ENCODE data around the gene C2CD5. TPM values are rescaled to one million over a fixed set of nuclear protein-coding genes. Genes with fewer than 3 reads are reported as not detected.

C2CD5 gene, protein sequence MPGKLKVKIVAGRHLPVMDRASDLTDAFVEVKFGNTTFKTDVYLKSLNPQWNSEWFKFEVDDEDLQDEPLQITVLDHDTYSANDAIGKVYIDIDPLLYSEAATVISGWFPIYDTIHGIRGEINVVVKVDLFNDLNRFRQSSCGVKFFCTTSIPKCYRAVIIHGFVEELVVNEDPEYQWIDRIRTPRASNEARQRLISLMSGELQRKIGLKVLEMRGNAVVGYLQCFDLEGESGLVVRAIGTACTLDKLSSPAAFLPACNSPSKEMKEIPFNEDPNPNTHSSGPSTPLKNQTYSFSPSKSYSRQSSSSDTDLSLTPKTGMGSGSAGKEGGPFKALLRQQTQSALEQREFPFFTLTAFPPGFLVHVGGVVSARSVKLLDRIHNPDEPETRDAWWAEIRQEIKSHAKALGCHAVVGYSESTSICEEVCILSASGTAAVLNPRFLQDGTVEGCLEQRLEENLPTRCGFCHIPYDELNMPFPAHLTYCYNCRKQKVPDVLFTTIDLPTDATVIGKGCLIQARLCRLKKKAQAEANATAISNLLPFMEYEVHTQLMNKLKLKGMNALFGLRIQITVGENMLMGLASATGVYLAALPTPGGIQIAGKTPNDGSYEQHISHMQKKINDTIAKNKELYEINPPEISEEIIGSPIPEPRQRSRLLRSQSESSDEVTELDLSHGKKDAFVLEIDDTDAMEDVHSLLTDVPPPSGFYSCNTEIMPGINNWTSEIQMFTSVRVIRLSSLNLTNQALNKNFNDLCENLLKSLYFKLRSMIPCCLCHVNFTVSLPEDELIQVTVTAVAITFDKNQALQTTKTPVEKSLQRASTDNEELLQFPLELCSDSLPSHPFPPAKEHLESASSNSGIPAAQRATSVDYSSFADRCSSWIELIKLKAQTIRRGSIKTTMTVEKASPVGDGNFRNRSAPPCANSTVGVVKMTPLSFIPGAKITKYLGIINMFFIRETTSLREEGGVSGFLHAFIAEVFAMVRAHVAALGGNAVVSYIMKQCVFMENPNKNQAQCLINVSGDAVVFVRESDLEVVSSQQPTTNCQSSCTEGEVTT
- total RNA-seq: 16.1 and 20.6 TPM in 2 replicates

GRCh38 chr12:22544038-22544979 lies at the start of gene C2CD5:
Gene C2CD5, minus strand, starts transcription at chr12:22544542. Its CDS starts 392 bp downstream, at chr12:22544150.

Other genes starting within 250 kb of the C2CD5 start
- gene ST8SIA1, start 209.8 kb downstream of the C2CD5 start, total RNA-seq: 3.2 and 11.3 TPM in 2 replicates
- gene ETNK1, start 80.6 kb upstream of the C2CD5 start, total RNA-seq: 22.2 and 23.6 TPM in 2 replicates